GM21528 (cell line): ENCODE results near the gene FADS2.

Experiments used
- ATAC-seq: cut with Tn5 transposase; IDR thresholded peaks from one replicate; pipeline ENCODE4 v1.9.1; 2021; ENCODE audit warnings: mild to moderate bottlenecking, moderate library complexity; ENCODE audit not compliant: unreplicated experiment, low FRiP score

Gene FADS2

GRCh38 chr11:61914471-61915171, 86.5 kb downstream of the FADS2 start:
- no peak for ATAC-seq

GRCh38 chr11:61916737-61917333, 88.7 kb downstream of the FADS2 start:
- ATAC-seq = no peak
